Psoas muscle (tissue), 8 donors: ENCODE data around the gene CHST2. TPM values are rescaled to one million over a fixed set of nuclear protein-coding genes. Genes with fewer than 3 reads are reported as not detected.

ENCODE experiments used
- ATAC-seq, 4 donors: fragments of 200-7000 bp; cut with Tn5 transposase; one replicate each; pipeline ENCODE4 v1.9.1; 2020; ENCODE audit warnings: moderate library complexity in 3 of 4, mild to moderate bottlenecking in 2 of 4
- DNase-seq, 2 donors: peaks; one replicate each; pipeline ENCODE4 v3.0.0-alpha.2; 2020
- H3K27ac ChIP-seq: fragments of 200-600 bp; one replicate; pipeline ENCODE4 v1.8.0; 2022
- H3K27me3 ChIP-seq, 3 donors: fragments of 200-600 bp in 1 of 3; one replicate each; pipeline versions ENCODE4 v1.6.1 to v1.8.0; 2013 to 2022; ENCODE audit warnings: low read length in 2 of 3, mild to moderate bottlenecking in 2 of 3, moderate library complexity in 1 of 3; ENCODE audit not compliant: insufficient read depth in 3 of 3
- H3K36me3 ChIP-seq, 2 donors: fragments of 200-600 bp in 1 of 2; one replicate each; pipeline versions ENCODE4 v1.6.1 to v1.8.0; 2013 to 2022; ENCODE audit warnings: low read depth in 1 of 2, mild to moderate bottlenecking in 1 of 2, moderate library complexity in 1 of 2; ENCODE audit not compliant: insufficient read depth in 1 of 2
- H3K4me1 ChIP-seq: fragments of 200-600 bp; one replicate; pipeline ENCODE4 v1.8.0; 2022
- H3K4me3 ChIP-seq: fragments of 200-600 bp; one replicate; pipeline ENCODE4 v1.8.0; 2022; ENCODE audit warnings: mild to moderate bottlenecking
- H3K9me3 ChIP-seq: fragments of 200-600 bp; one replicate; pipeline ENCODE4 v1.8.0; 2022
- CTCF ChIP-seq: fragments of 200-600 bp; IDR thresholded peaks from one replicate; pipeline ENCODE4 v1.8.0; 2022; ENCODE audit warnings: antibody characterized with exemption
- WGBS, 3 donors: extraction: QIAGEN DNeasy Blood & Tissue Kit; methylation state at CpG; one replicate each; pipeline versions ENCODE4 v1.1.6 to v1.1.7; 2013; 5-methylcytosine and 5-hydroxymethylcytosine counted together
- intact Hi-C, 2 donors: fragments of 100-400 bp; cut with DNase I; formaldehyde crosslinking; loops; one replicate each; pipeline versions ENCODE4 v1.11.0 to v1.14.2; 2022
- polyA plus RNA-seq, 3 donors: library from polyadenylated mRNA; stranded (reverse); fragments of 200-250 nt; gene quantifications; one replicate each; pipeline ENCODE4 v1.2.3, GENCODE V29; 2013
- total RNA-seq, 4 donors: library from RNA; stranded (reverse); fragmentation: NEBNext Ultra II Directional in 2 of 4; extraction: Animal tissue kit (Norgen Biotek cat#: 25700) in 2 of 4; gene quantifications; one replicate each; pipeline versions ENCODE4 v1.2.1 to v1.2.4, GENCODE V29; 2021 to 2023
- donor health status: healthy with polysubstance abuse.
- donor health status: DM: no; HTN: no; CAD: no; lungs with moderate emphysema.
- donor health status: Bipolar disorder and iron deficiency.
- donor health status: healthy.
- donor health status: DM: yes; HTN: yes; CAD: no.
- donor health status: DM: no; HTN: no; CAD: no.
- donor health status: DM: no; HTN: no; CAD: no.
- donor health status: DM: yes; HTN: yes; CAD: no.

Gene CHST2
- total and polyA plus RNA-seq, 7 donors = 0.64 to 2.9 (median 1.8) TPM

- no peaks in the 10 kb centered on the region for H3K27me3 ChIP-seq
- 92 to 95% (median 94%) methylated on average over 5 of the region's 5 CpGs for WGBS, 3 donors
Observed at GRCh38 chr3:143098032-143098764, 21.4 kb upstream of the CHST2 start.

GRCh38 chr3:143099210-143099609, 20.4 kb upstream of the CHST2 start:
- TF ChIP-seq CTCF = no peak
- no peaks in the 10 kb centered on the region for H3K36me3 ChIP-seq
- H3K4me1 ChIP-seq = no peaks in the 10 kb centered on the region
- 60 to 69% (median 67%) methylated on average over 3 of the region's 3 CpGs for WGBS, 3 donors
- no peak overlapping the region for H3K27ac ChIP-seq
- intact Hi-C loops = no loop called here
- no peak for ATAC-seq
- H3K9me3 ChIP-seq = peaks cover 1% of the 10 kb centered on the region
- DNase-seq = no peak
- H3K27me3 ChIP-seq = peaks cover 0 to 1% (median 0%) of the 10 kb centered on the region in 3 donors
- H3K4me3 ChIP-seq = no peak overlapping the region

More at GRCh38 chr3:143098032-143098764, 21.4 kb upstream of the CHST2 start:
- TF ChIP-seq CTCF = no peak
- DNase-seq (no peak), ATAC-seq (no peak)
- H3K4me1 ChIP-seq = no peaks in the 10 kb centered on the region
- no peak overlapping the region for H3K4me3 ChIP-seq
- H3K27ac ChIP-seq = no peak overlapping the region
- intact Hi-C loops = no loop called here
- no peaks in the 10 kb centered on the region for H3K9me3 ChIP-seq
- no peaks in the 10 kb centered on the region for H3K36me3 ChIP-seq

- no peak for TF ChIP-seq CTCF
- no peak overlapping the region for H3K27ac ChIP-seq
- peaks cover 0 to 2% (median 0%) of the 10 kb centered on the region in 3 donors for H3K27me3 ChIP-seq
- no peaks in the 10 kb centered on the region for H3K36me3 ChIP-seq
- WGBS, 3 donors = 68 to 73% (median 72%) methylated on average over 2 of the region's 2 CpGs
- no peaks in the 10 kb centered on the region for H3K4me1 ChIP-seq
- no peak overlapping the region for H3K4me3 ChIP-seq
- intact Hi-C loops = no loop called here
- DNase-seq (no peak), ATAC-seq (no peak)
- peaks cover 6% of the 10 kb centered on the region for H3K9me3 ChIP-seq
Observed at GRCh38 chr3:143099690-143100089, 19.9 kb upstream of the CHST2 start.

- WGBS, 3 donors = 24 to 37% (median 34%) methylated on average over 6 of the region's 6 CpGs
- H3K27ac ChIP-seq = no peak overlapping the region
- H3K4me3 ChIP-seq = no peak overlapping the region
- ATAC-seq = no peak
- H3K36me3 ChIP-seq = no peaks in the 10 kb centered on the region
- H3K27me3 ChIP-seq = peaks cover 0 to 2% (median 0%) of the 10 kb centered on the region in 3 donors
- no peak for TF ChIP-seq CTCF
- intact Hi-C loops = no loop called here
- H3K9me3 ChIP-seq = peaks cover 8% of the 10 kb centered on the region
- no peaks in the 10 kb centered on the region for H3K4me1 ChIP-seq
- no peak for DNase-seq
Observed at GRCh38 chr3:143100451-143100850, 19.1 kb upstream of the CHST2 start.
